Measurements from ENCODE around the gene COL20A1.
A peak's percentile ranks its signal among the peaks of the same experiment; 100 is the strongest.

COL20A1 gene

DNA sequence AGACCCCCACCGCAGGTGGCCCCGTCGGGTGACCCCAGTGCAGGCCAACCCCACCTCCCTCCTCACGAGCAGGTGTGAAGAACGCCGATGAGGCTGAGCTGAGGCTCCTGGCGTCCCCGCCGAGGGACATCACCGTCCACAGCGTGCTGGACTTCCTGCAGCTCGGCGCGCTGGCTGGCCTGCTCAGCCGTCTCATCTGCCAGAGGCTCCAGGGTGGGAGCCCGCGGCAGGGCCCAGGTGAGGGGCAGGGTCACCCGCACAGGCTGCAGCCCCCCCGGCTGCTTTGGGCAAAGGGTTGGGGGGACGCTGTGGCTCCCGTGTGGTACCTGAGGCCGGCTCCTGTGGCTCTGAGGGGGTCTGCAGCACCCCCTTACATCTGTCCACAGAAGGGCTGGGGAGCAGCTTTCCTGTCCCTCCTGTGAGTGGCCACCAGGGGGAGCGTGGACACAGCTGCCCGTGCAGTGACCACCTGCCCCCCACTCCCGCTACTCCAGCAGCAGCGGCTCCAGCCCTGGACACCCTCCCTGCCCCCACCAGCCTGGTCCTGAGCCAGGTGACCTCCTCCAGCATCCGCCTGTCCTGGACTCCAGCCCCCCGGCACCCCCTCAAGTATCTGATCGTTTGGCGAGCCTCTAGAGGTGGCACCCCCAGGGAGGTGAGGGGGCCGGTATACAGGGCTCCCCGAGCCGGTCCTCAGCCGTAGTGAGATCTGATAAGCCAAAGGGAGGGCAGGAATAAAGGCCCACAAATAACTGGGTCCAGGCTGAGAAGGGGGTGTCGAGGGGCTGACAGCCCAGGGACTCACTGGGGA, 16.5 kb downstream of the COL20A1 start:
- DNase-seq, result peak; percentile 36

DNA sequence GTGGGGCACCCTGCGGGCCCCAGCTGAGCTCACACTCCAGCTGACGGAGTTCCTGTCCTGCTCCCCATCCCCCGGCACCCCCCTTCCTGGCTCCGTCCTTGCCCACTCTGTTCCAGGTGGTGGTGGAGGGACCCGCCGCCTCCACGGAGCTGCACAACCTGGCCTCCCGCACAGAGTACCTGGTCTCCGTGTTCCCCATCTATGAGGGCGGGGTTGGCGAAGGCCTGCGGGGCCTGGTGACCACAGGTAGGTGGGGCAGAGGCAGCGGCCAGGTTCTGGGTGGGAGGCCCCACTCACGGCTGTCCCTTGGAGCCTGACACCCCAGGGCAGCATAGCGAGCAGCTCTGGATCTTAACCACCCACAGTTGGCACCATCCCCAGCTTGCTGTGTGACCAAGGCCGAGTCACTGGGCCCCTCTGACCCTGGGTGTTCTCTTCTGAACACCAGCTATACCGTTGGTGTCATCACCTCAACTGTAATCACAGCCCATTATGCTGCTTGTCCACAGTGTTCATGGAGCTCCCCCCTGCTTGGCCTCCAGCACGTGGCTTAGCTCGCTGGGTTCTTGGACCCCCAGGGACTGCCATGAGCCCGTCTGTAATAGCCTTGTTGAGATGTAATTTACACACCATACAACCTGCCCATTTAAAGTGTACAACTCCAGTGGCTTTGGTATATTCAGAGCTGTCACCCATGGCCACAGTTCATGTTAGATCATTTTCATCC, 17.4 kb downstream of the COL20A1 start:
- no peak for DNase-seq

DNA sequence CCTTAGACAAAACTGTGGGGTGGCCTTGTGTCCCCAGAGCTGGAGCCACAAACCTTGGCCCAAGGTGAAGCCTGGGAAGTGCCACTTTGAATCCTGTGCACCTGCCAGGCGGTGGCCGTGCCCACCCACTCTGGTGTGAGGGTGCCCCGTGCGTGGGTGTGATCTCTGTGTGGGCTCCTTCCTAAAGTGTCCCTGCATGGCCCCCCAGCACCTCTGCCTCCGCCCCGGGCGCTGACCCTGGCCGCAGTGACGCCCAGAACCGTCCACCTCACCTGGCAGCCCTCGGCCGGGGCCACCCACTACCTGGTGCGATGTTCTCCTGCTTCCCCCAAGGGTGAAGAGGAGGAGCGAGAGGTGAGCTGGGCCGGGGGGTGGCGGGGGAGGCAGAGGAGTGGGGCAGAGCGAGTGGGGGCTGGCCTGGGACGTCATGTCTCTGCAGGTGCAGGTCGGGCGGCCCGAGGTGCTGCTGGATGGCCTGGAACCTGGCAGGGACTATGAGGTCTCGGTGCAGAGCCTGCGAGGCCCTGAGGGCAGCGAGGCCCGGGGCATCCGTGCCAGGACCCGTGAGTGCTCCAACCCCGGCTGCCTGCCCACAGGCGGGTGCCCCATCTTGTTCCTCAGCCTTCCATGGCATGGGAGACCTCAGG, 18.3 kb downstream of the COL20A1 start:
- no peak for DNase-seq

DNA sequence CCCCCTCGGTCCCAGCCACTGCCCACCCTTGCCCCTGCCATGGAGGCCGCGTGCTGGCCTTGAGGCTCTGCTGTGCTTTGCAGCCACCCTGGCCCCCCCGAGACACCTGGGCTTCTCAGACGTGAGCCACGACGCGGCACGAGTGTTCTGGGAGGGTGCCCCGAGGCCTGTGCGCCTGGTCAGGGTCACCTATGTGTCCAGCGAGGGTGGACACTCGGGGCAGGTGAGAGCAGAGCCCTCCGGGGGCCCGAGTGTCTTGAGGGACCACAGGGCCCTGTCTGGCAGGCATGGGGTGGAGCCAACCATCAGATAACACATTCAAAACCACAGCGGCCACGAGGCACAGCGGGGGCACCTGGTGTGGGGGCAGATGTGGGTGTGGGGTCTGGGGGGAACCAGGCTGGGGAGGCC, 18.9 kb downstream of the COL20A1 start:
- DNase-seq, result no peak

DNA sequence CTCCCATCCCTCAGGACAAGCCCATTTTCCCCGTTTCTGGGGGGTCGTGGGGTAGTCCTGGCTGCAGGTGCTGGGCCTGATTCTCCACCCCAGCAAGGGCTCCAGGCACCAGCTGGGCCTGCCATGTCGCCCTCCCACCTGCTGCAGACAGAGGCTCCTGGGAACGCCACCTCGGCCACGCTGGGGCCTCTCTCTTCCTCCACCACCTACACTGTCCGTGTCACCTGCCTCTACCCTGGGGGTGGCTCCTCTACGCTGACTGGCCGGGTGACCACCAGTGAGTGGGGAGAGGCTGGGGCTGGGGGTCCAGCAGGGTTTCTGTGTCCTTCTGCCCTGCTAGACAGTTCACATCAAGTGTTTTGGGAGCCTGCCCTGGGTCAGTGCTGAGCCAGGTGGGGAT, 19.3 kb downstream of the COL20A1 start:
- no peak for DNase-seq

DNA sequence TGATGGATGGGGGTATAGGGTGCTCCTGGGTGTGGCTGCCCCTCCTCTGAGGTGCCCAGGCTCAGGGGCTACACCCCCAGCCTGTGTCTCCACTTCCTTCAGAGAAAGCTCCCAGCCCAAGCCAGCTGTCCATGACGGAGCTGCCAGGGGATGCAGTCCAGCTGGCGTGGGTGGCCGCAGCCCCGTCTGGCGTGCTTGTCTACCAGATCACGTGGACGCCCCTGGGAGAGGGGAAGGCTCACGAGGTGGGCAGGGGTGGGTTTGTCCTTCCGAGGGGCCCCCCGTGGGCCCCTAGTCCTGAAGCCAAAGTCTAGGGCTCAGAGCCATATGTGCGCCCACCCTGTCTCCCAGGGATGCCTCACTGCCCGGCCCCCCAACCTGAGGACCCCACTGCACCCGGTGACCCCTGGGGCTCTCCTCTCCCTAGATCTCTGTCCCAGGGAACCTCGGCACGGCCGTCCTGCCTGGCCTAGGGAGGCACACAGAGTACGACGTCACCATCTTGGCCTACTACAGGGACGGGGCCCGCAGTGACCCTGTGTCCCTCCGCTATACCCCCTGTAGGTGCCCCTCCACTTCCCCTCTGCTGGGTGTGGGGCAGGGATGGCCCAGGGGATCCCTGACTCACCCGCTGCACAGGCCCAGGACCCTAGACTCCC, 19.8 kb downstream of the COL20A1 start:
- no peak for DNase-seq

DNA sequence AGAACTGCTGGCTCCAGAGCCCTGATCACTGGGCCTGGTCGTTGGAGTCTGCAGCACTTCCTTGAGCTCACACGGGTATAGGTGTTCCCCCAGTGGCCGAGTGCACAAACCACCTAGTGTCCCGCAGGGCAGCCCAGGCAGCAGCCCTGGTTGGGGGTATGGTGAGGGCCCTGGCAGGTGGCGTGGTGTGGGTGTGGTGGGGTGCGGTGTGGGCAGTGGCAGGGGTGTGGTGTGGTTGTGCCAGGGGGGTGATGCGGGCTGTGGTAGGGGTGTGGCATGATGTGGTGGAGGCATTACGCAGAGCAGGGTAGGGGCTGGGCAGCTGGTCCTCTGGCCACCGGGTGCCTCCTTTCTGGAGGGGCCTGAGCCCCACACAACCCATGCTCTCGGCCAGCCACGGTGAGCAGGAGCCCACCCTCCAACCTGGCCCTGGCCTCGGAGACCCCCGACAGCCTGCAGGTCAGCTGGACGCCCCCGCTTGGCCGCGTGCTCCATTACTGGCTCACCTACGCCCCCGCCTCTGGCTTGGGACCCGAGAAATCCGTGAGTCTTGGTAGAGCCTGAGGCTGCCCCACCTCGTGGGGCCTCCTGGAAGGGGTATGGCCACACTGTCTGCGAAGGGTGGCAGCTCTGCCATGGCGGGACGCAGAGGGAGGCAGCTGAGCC, 20.5 kb downstream of the COL20A1 start:
- no peak for DNase-seq

DNA sequence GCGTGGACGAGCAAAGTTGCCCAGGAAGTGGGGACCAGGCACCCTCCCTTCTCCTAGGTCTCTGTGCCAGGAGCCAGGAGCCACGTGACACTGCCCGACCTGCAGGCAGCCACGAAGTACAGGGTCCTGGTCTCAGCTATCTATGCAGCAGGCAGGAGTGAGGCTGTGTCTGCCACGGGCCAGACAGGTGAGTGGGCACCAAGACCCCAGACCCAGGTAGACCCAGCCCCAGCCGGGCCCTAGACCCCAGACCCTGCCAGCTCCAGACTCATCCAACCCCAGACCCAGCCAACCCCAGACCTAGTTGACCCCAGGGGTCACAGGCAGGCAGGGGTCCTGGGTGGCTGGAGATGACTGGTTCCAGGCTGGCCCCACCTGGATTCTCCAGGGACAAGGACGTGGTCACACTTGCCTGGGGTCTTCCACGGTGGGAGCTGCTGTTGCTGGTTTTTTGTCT, 21.1 kb downstream of the COL20A1 start:
- no peak for DNase-seq

DNA sequence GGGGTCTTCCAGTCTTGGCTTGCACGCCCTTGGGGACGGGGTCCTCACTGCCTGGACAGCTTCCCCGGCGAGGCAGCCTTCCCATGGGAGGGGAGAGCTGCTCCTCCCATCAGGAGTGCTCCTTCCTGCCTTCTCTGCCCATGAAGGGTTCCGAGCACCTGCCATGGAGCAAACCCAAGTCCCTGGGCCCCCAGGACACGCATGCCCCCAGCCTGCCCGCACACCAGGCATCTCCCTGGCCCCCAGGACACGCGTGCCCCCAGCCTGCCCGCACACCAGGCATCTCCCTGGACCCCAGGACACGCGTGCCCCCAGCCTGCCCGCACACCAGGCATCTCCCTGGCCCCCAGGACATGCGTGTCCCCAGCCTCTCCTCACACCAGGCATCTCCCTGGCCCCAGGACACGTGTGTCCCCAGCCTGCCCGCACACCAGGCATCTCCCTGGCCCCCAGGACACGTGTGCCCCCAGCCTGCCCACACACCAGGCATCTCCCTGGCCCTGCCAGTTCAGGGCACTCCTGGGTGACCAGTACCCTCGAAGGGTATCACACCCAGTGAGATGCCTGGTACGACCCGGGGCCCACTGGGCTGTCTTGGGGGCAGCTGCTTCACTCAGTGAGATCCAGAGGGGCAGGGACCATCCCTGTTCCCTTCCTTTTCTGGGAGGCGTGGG, 21.7 kb downstream of the COL20A1 start:
- no peak for DNase-seq

DNA sequence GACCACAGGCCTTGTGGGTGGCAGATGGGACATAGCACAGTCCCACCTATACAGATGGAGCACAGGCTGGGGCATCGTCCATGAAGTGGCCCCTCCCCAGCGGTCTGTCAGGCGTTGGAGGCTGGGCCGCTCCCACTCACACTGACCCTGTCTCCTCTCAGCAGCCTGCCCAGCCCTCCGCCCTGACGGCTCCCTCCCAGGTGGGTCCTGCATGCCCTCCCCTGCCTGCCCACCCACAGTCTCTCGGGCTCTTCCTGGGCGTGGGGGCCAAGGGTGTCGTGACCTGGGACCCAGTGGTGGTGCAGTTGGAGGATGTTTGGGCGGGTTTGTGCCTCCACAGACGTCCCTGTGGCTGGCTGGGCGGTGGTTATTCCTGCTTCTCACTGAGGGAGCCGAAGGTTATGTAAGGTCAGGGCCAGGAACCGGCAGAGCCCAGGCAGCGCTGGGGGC, 22.3 kb downstream of the COL20A1 start:
- DNase-seq, result no peak

DNA sequence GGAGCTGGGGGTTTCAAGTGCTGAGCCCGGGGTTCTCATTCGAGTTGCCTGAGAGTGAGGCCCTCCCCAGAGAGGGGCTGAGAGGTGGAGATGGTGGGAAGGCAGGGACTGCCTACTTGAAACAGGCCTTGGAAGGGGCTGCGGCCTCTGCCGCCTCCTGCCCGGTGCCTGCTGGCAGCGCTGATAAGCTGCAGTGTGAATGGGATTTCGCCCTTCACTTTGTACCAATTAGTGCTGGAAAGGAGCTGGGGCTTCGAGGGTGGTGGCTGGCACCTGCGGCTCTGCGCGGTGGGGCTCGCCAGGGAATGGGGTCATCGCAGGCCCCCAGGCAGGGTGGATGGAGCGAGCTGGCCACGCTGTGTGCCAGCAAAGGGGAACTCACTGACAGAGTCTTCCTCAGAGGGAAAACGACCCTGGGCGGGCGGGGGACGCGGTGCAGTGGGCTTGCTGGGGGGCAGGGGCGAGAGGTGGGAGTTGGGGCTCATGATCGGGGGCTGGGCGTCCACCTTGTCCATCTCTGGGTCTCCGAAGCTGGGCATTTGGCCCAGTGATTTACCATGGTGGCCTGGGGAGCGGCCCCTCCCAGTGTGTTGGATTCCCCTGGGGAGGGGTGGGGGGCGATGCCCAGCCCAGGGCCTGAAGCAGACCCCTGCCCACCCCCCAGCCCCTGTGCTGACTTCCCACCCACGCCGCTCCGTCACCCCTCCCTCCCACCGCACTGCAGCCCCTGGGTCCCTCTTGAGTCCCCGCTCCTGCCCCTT, 22.9 kb downstream of the COL20A1 start:
- no peak for DNase-seq

DNA sequence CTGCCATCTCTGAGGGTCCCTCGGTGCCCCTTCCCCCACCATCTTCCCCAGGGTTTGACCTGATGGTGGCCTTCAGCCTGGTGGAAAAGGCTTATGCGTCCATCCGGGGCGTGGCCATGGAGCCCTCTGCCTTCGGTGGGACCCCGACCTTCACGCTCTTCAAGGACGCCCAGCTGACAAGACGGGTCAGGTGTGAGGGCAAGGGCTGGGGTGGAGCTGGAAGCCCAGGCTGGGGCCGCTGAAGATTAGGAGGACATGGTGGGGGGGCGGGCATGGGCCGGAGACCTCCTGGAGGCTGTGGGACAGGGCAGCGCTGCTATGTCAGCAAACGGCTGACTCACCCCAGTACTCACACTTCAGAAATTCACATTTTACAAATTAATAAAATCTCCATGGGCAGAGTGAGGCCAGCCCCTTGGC, 23.5 kb downstream of the COL20A1 start:
- DNase-seq, result no peak

DNA sequence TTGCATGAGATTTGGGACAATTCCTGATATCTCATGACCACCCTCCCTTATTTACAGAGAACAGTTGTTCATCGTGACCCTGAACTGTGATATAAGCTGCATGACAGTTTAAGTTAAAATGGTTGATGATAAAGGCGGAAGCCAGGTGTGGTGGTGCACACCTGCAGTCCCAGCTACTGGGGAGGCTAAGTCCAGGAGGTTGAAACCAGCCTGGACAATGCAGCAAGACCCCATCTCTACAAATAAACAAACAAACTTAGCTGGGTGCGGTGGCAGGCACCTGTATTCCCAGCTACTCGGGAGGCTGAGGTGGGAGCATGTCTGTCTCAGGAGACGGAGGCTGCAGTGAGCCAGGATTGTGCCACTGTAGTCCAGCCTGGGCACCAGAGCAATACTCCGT, 24.1 kb downstream of the COL20A1 start:
- no peak for DNase-seq

DNA sequence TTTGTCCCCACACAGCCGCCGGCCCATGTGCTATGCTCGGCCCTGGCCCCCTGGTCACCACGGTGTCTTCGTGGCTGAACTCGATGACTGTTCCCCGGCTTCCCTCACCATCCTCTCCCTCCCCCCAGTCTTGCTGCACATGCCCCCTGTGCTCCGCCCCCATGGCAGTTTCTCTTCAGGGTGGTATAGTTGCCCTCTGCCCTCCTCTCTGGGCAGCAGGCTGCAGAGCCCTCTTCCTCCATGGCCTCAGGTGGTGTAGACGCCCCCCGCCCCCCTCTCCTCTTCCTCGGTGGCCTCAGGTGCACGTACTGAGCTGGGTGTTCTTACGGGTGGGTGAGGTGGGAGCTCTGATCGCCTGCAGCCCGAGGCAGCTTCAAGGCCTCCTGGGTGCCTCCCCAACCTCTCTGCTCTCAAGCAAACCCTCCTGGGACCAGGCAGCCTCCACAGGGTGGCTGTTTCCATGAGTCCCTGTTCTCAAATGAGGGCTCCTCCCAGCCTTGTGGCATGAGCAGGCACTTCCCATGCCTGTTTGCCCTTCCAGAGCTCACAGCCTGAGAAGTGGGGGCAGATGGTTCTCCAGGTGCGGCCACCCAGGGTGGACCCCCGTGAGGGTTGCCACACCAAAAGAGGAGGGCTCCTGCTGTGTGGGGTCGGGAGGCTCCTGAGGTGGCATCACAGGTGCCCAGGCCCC, 24.8 kb downstream of the COL20A1 start:
- no peak for DNase-seq

DNA sequence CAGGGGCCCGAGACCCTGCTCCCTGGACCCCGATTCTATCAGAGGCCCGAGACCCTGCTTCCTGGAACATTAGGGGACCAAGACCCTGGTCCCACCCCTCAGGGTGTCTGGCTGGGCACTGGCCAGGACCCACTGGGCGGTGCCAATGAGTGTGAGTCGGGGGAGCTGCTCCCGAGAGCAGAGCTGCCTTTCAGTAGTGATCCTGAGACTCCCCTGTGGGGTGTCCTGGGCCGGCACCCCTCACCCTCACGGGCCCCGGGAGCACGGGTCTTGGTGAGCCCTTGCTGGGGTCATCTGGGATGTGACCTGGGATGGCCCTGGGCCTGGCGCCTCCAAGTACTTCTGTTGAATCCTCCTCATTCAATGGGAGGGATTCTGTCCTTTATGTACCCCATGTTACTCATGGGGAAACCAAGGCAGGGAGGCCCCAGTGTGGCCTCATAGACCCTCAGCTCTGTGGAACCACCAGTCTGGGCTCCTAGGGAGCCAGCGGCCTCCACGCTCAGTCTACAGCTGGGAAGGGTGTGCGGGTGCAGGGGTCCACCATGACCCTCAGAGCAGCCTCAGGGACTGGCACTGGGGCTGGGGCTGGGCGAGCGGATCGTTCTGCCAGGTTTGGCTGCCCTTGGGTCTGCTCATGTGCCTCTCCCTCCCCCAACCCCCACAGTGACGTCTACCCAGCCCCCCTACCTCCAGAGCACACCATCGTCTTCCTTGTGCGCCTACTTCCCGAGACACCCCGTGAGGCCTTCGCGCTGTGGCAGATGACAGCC, 25.6 kb downstream of the COL20A1 start:
- DNase-seq, result no peak

DNA sequence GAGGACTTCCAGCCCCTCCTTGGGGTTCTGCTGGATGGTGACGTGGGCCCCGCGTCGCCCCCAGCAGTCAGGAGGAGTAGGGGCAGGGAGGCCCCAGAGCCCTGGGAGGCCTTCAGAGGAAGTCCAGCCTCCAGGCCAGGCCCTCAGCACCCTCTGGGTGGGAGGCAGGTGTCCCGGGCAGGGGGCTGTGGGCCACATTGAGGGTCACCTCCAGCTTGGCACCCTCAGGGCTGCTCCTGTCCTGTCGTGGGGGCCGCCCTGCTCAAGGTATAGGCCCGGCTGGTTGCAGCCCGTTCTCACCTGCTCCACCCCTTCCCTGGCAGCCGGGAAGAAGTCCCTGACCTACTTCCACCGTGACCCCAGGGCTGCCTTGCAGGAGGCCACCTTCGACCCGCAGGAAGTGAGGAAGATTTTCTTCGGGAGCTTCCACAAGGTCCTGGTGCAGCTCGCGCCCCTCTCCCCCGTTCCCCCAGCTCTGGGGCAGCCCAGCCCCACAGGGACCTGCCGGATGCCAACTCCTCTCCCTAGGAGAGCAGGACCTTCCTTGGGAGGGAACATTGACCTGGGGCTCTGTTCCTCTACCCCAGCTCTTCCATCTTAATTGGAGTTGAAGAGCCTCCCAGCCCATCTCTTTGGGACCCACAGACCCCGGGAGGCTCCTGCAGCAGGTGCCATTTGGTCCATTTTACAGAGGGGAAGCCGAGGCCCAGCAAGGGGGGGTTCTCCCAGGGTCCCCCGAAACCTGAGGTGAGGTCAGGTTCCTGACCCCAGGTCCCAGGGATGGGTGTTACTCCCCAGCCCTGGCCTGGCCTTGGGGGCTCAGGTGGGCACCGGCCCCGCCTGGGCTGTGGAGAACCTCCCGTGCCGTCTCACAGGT, 26.4 kb downstream of the COL20A1 start:
- no peak for DNase-seq

DNA sequence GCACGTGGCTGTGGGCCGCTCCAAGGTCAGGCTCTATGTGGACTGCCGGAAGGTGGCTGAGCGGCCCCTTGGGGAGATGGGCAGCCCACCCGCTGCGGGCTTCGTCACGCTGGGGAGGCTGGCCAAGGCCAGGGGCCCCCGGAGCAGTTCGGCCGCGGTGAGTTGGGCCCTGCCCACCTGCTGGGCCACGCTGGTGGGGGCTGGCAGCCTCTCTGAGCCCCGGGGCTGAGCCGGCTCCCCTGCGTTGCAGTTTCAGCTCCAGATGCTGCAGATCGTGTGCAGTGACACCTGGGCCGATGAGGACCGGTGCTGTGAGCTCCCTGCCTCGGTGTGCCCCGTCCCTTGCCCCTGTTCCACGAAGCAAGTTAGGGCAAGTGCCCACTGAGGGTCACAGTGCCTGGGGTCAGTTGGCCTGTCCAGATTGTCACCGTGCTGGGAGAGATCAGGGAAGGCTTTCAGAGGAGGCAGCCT, 27.1 kb downstream of the COL20A1 start:
- DNase-seq, result no peak

DNA sequence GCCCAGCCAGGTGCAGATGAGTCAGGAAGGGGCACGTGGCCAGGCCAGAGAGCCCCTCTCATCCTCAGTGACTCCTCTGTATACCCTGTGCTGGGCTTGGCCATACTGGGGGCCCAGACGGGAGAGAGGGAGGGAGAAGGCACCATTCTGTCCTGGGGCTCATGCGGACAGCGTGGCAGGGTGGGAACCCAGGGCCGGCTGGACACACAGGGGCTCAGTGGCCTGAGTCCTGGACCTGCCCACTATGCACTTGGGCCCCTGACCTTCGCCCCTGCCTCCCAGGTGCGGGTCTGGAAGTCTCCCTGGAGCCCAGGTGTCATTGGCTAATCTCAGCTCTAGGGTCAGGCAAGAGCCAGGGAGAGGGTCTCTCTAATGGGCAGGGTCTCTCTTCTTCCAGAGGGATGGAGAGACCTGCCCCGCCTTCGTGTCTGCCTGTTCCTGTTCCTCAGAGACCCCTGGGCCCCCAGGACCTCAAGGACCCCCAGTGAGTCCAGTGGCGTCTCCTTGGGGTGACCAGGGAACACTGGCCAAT, 27.7 kb downstream of the COL20A1 start:
- DNase-seq, result no peak
